D721Med (cell line): ENCODE measurements around the gene POLR2C.

ENCODE experiments used
- DNase-seq: peaks from one replicate; pipeline ENCODE4 v3.0.0; 2011; ENCODE audit warnings: low spot score; ENCODE audit not compliant: insufficient read length
- FAIRE-seq: peaks from 2 replicates; lab custom pipeline; 2011; peaks lifted over from hg19 to GRCh38; lab: Jason Lieb, UNC
- CTCF ChIP-seq: IDR thresholded peaks from 2 replicates; pipeline ENCODE4 v1.5.1; 2012; ENCODE audit warnings: mild to moderate bottlenecking, control low read depth; ENCODE audit not compliant: insufficient read depth; ENCODE audit errors: missing control alignments

POLR2C gene

DNA sequence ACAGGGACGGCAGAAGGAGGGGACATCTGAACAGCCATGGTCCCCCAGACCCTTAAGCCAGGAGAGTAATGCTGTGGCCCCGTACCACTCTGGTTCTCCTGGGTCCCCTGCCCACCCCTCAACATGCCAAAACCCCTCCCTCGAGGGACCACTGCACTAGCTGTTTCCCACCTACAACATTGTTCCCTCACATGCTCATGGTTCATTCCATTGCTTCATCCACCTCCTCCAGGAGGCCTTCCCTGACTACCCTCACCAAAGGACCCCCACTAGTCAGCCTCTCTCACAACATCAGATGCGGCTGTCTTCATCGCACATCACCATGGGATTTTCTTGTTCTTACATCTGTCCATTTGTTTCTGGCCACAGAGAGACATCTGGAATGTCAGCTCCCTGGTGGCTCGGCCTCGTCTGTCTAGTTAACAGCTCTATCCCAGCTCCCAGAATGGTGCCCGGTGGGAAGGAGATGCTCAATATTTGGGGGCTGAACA, 22.1 kb downstream of the POLR2C start:
- no peak for TF ChIP-seq CTCF
- no peak for DNase-seq
- FAIRE-seq: no peak

DNA sequence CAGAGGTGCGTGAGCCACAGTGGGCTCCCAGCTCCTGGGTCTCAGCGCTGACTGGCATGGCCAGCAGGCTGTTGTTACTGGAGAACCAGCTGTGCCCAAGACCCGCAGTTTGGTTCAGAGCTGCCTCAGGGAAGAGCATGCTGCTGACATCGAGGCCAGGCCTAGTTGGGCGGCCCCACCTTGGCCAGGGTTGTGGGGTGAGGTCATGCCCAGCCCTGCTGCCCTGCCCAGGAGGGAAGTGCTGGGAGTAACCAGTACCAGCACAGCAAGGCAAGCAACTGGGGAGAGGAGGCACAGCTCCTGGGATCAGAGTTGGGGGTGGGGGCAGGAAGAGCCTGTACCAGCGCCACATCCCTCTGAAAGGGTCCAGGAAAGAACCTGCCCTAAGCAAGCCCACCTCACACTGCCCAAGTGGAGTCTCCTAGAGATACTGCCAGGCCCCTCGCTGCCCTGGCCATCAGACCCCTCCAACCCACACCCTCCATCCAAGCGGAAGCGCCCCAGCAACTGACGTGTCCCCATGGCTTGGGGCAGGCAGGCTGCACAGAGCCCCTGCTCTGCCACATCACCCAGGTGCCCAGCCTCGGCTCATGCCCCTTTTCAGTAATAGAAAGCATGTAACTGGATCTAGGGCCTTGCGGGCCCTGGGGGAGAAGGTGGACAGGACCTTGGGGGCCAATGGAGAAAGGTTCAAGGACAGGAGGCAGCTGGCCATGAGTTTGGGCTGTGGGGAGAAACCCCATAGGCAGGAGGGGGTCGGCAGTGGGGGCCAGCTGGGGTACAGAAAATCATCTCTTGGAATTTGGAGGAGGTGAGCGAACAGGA, 22.8 kb downstream of the POLR2C start:
- DNase-seq (no peak), FAIRE-seq (no peak)
- TF ChIP-seq CTCF: no peak

DNA sequence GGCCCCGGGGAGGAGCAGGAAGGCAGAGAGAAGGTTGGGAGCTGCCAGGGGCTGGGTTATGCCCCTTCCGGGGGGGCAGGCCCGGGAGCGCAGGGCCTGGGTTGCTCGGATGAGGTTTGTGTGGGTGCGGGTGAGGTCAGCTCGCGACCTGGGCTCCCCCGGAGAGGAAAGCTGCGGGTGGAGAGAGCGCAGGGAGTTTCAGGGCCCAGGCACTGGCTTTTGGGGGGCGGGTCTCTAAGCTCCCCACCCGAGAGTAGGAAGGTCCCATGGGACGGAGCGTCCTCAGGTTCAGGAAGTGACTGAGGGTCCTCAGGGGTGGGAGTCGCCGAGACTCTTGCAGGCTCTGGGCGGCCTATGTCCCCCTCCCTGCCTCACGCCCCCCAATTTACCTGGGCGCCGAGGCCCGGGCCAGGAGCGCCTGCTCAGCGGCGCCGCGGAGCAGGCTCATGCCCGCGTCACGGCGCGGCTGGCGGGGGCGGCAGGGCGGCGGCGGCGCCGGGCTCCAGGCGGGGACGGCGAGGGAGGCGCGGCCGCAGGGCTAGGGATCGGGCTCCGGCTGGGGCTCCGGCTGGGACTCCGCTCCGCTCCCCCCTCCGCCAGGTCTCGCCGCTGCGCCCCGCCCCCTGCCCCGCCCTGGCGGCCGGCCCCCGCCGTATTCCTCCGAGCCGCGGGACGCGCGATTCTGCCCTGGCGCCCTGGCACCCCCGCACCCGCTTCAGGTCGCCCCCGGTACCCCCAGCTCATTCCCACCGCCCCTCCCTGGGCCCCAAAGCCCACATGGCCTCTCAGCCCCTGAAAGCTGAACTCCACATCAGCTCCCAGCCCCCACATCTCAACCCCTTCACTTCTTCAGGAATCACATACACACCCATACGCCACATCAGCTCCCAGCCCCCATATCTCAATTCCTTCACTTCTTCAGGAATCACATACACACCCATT, 23.7 kb downstream of the POLR2C start, which contains the start of gene DOK4:
TSS of gene DOK4 (minus strand) at position 578 of the 942 bp plus-strand sequence. CDS start 6,986 bp downstream, outside the sequence.
- TF ChIP-seq CTCF: no peak
- no peak for FAIRE-seq
- peak; percentile 89 for DNase-seq

- DNase-seq: no peak
- no peak for TF ChIP-seq CTCF
- FAIRE-seq: no peak
These were observed 24.7 kb downstream of the POLR2C start for GRCh38 chr16:57486858-57487834.

DNA sequence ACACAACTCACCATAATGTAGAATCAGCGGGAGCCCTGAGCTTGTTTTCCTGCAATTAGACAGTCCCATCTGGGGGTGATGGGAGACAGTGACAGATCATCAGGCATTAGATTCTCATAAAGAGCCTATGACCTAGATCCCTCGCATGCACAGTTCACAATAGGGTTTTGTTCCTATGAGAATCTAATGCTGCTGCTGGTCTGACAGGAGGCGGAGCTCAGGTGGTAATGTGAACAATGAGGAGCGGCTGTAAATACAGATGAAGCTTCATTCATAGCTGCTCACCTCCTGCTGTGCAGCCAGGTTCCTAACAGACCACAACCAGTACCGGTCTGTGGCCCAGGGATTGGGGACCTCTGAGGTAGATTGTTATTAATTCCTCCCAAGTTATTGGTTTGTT, 26.8 kb downstream of the POLR2C start:
- FAIRE-seq (no peak), DNase-seq (no peak)
- TF ChIP-seq CTCF: no peak

- TF ChIP-seq CTCF: no peak
- DNase-seq (no peak), FAIRE-seq (no peak)
These were observed 31.3 kb downstream of the POLR2C start for GRCh38 chr16:57493767-57494166.
